K562 (cell line): Measurements from ENCODE around the gene ORC2. TPM values are rescaled to one million over a fixed set of nuclear protein-coding genes. Genes with fewer than 3 reads are reported as not detected.

Source experiments
- ARNT ChIP-seq, 2 experiments: fragments of 450-650 bp; IDR thresholded peaks; 2 replicates each; pipeline ENCODE4 v1.6.1; 2016; ENCODE audit warnings: mild to moderate bottlenecking in 1 of 2
- BCLAF1 ChIP-seq, 2 experiments: fragments of 450-650 bp in 1 of 2; IDR thresholded peaks; 2 replicates each; pipeline ENCODE4 v1.6.1; 2011 to 2017; ENCODE audit warnings: low read depth in 2 of 2, antibody characterized with exemption in 1 of 2, borderline replicate concordance in 1 of 2, low read length in 1 of 2, mild to moderate bottlenecking in 1 of 2, mixed read lengths in 1 of 2; ENCODE audit not compliant: control insufficient read depth in 1 of 2
- CCAR2 ChIP-seq: fragments of 200-400 bp; formaldehyde crosslinking; IDR thresholded peaks from 2 replicates; pipeline ENCODE4 v1.6.1; 2017; ENCODE audit warnings: mild to moderate bottlenecking, low read depth, low read length
- CHD2 ChIP-seq: IDR thresholded peaks from 2 replicates; pipeline ENCODE4 v1.6.1; 2011; ENCODE audit warnings: low read depth, low read length
- GMEB1 ChIP-seq: fragments of 250-450 bp; sonication (Bioruptor Pico); IDR thresholded peaks from 2 replicates; pipeline ENCODE4 v1.4.0; 2020; ENCODE audit warnings: mild to moderate bottlenecking
- GTF2E2 ChIP-seq: fragments of 200-800 bp; sonication (Bioruptor generic); IDR thresholded peaks from 2 replicates; pipeline ENCODE4 v1.6.1; 2016; ENCODE audit warnings: missing genetic modification characterization, missing compliant biosample characterization
- HIVEP1 ChIP-seq: fragments of 250-450 bp; sonication (Bioruptor Pico); IDR thresholded peaks from 2 replicates; pipeline ENCODE4 v1.4.0; 2020; ENCODE audit warnings: mild to moderate bottlenecking
- NFE2 ChIP-seq: IDR thresholded peaks from 2 replicates; pipeline ENCODE4 v1.6.1; 2014; ENCODE audit warnings: antibody characterized with exemption, low read depth
- NFIC ChIP-seq: fragments of 450-650 bp; IDR thresholded peaks from 2 replicates; pipeline ENCODE4 v1.6.1; 2017; ENCODE audit warnings: mild to moderate bottlenecking, inconsistent platforms
- NFRKB ChIP-seq: fragments of 450-650 bp; IDR thresholded peaks from 2 replicates; pipeline ENCODE4 v1.6.1; 2016; ENCODE audit warnings: low read depth
- NFXL1 ChIP-seq: fragments of 450-650 bp; formaldehyde crosslinking; IDR thresholded peaks from 2 replicates; pipeline ENCODE4 v1.4.0; 2021; ENCODE audit warnings: mild to moderate bottlenecking
- NRF1 ChIP-seq, 2 experiments: fragments of 450-650 bp; IDR thresholded peaks in 1 of 2; conservative IDR thresholded peaks in 1 of 2; 2 replicates each; pipeline ENCODE4 v1.6.1; 2014; ENCODE audit warnings: mild to moderate bottlenecking in 2 of 2
- RREB1 ChIP-seq: fragments of 250-450 bp; sonication (Bioruptor Pico); IDR thresholded peaks from 2 replicates; pipeline ENCODE4 v1.4.0; 2020
- TOE1 ChIP-seq, 2 experiments: fragments of 450-650 bp in 1 of 2; sonication (generic) in 1 of 2; formaldehyde crosslinking in 1 of 2; IDR thresholded peaks; 2 replicates each; pipeline versions ENCODE4 v1.7.1 to v1.8.0; 2016 to 2022; ENCODE audit warnings: borderline replicate concordance in 2 of 2, mild to moderate bottlenecking in 2 of 2, antibody characterized with exemption in 1 of 2, inconsistent platforms in 1 of 2, low read depth in 1 of 2, missing genetic modification reagents in 1 of 2, moderate library complexity in 1 of 2
- ZNF274 ChIP-seq: IDR thresholded peaks from 2 replicates; pipeline ENCODE4 v1.6.1; 2011; ENCODE audit warnings: low read depth, mild to moderate bottlenecking, low read length, moderate library complexity, borderline replicate concordance
- polyA plus RNA-seq, 8 experiments: library from polyadenylated mRNA; depleted of rRNA in 4 of 8; stranded (reverse) in 5 of 8; unstranded in 3 of 8; fragments of >200 nt; fragmentation: Nextera tagmentation in 2 of 8; fragmentation: Illumina TruSeq in 1 of 8; extraction: Ambion mirVana in 2 of 8; extraction: Trizol in 1 of 8; gene quantifications; 2 replicates each; pipeline versions ENCODE4 v1.2.1 to v1.2.3, GENCODE V29; 2011 to 2014; ENCODE audit warnings: inconsistent platforms in 1 of 8, missing spikeins in 1 of 8
- total RNA-seq, 7 experiments: library from RNA; depleted of rRNA in 6 of 7; stranded (reverse); fragments of >200 nt in 6 of 7; fragmentation: Illumina TruSeq in 2 of 7; extraction: Trizol in 2 of 7; gene quantifications; 2 replicates each; pipeline versions ENCODE4 v1.2.1 to v1.2.3, GENCODE V29; 2011 to 2021; ENCODE audit warnings: low replicate concordance in 1 of 7

The ORC2 gene
- total and polyA plus RNA-seq, 9 of the 15 experiments (the other 6 are each of a cell fraction or from before 2014, with no cell fraction given) = 5.6 to 41.1 (median 19.0) TPM

- 0 out of 2 replicates have a peak, but pooled peaks have one; percentile 34 for TF ChIP-seq GMEB1 (CRISPR knock-in tag)
- TF ChIP-seq HIVEP1 = no peak
- no peak for TF ChIP-seq BCLAF1 (IDR thresholded peaks at IDR 0.05; ENCODE audit: borderline replicate concordance in 1 of 2, control insufficient read depth in 1 of 2, low read depth in 2 of 2, low read length in 1 of 2)
- TF ChIP-seq RREB1 (CRISPR knock-in tag) = no peak
- peak; percentile 50 for TF ChIP-seq NFIC
- TF ChIP-seq NRF1 (conservative IDR thresholded peaks at IDR 0.05 in 1 of 2, IDR thresholded peaks at IDR 0.05 in 1 of 2) = peak; percentile 70 to 75
- no peak for TF ChIP-seq NFXL1 (CRISPR knock-in tag)
- no peak for TF ChIP-seq ZNF274
- TF ChIP-seq CHD2 = peak; percentile 87
- no peak for TF ChIP-seq GTF2E2
- peak; percentile 47; the same call in 1 of the 2 replicates for TF ChIP-seq NFRKB
- no peak; a peak in 1 of 4 replicates for TF ChIP-seq ARNT (IDR thresholded peaks at IDR 0.05)
- TF ChIP-seq TOE1 (IDR thresholded peaks at IDR 0.05; ENCODE audit: borderline replicate concordance) = 0 out of 2 replicates have a peak, but pooled peaks have one; percentile 38
- no peak for TF ChIP-seq TOE1 (CRISPR knock-in tag; IDR thresholded peaks at IDR 0.05; ENCODE audit: borderline replicate concordance, low read depth)
- TF ChIP-seq NFE2 = peak; percentile 35; the same call in 1 of the 2 replicates
- TF ChIP-seq CCAR2 = no peak
Measured at GRCh38 chr2:200963124-200963917, at the start of gene ORC2 (continued).
